Right ventricle myocardium superior (tissue), 1 donor: ENCODE results near the gene NTS. TPM values are rescaled to one million over a fixed set of nuclear protein-coding genes. Genes with fewer than 3 reads are reported as not detected.

Source experiments
- ATAC-seq: fragments of 200-7000 bp; cut with Tn5 transposase; one replicate; pipeline ENCODE4 v1.9.1; 2020; ENCODE audit warnings: mild to moderate bottlenecking; ENCODE audit not compliant: poor library complexity
- DNase-seq: peaks from one replicate; pipeline ENCODE4 v3.0.0-alpha.2; 2020
- intact Hi-C: fragments of 100-400 bp; cut with DNase I; formaldehyde crosslinking; loops from one replicate; pipeline ENCODE4 v1.11.2; 2022
- long read RNA-seq: library from polyadenylated mRNA; unstranded; transcript quantifications from one replicate; pipeline ENCODE4 v2.0.0, GENCODE V29; 2021
- total RNA-seq: library from RNA; stranded (reverse); fragmentation: NEBNext Ultra II Directional; extraction: Animal tissue kit (Norgen Biotek cat#: 25700); gene quantifications from one replicate; pipeline ENCODE4 v1.2.1, GENCODE V29; 2021
- donor health status: DM: no; HTN: yes; CAD: no; lungs with severe emphysema.

The NTS gene, protein sequence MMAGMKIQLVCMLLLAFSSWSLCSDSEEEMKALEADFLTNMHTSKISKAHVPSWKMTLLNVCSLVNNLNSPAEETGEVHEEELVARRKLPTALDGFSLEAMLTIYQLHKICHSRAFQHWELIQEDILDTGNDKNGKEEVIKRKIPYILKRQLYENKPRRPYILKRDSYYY
- total RNA-seq, result not detected
- long read RNA-seq, result 0 reads

DNA sequence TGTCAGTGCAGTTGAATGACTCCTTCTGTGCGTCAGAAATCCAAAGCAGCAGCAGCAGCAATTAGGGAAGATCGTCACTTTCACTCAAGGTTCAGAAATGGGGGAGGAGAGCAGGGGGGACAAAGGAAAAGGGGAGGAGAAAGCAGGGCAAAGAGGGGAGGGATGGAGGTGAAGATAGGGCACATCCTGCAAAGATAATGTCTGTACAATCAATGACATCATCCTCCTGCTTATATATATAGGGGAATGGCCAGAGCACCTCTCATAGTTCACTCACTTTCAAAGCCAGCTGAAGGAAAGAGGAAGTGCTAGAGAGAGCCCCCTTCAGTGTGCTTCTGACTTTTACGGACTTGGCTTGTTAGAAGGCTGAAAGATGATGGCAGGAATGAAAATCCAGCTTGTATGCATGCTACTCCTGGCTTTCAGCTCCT lies at the start of gene NTS:
TSS of gene NTS (plus strand) at position 265 of the 431 bp plus-strand sequence. CDS start at position 374, 109 bp downstream.
- no peak for ATAC-seq

GRCh38 chr12:85825746-85826145 lies 48.3 kb upstream of the NTS start:
- intact Hi-C loops, result no loop called here
- no peak for DNase-seq
- ATAC-seq, result no peak

More for the DNA sequence above, at the start of gene NTS:
- intact Hi-C loops, result loop anchor here (5.0 kb wide), 1 partner anchor 397 kb away; no protein-coding TSS in a partner anchor
- DNase-seq, result no peak

- ATAC-seq (no peak), DNase-seq (no peak)
- intact Hi-C loops, result no loop called here
These were observed 45.5 kb upstream of the NTS start for GRCh38 chr12:85828576-85828975.

- ATAC-seq, result no peak
- intact Hi-C loops, result no loop called here
- DNase-seq, result no peak
These were observed 44.7 kb upstream of the NTS start for GRCh38 chr12:85829391-85829790.

DNA sequence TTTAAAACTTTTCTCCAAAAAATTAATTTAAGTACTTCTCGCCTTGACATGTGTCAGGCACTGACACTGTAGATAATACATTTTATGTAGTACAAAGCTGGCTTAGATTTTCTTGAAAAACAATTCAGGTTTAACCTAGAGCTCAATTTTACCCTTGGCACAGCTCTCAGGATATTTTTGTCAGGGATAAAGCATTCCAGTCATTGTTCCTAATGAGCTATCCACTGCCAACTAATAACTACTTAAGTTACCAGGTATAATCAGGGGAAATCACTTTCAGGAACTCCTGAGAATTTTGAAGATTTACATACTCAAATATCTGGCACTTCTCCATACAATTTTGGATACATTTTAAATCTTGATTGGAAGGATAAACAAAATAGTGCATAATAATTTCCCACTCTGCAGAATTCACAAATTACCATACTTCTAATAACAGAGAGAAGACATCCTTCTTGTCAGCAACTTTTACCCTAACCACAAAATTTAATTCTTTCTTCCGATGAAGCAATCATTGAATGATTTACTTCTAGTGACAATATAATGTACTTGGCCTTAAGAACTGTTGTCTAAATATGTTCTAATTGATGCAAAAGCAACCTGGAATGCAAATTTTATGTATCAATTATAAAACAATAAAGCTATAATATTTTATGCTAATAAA lies 42.6 kb upstream of the NTS start:
- DNase-seq (no peak), ATAC-seq (no peak)
- intact Hi-C loops, result no loop called here

DNA sequence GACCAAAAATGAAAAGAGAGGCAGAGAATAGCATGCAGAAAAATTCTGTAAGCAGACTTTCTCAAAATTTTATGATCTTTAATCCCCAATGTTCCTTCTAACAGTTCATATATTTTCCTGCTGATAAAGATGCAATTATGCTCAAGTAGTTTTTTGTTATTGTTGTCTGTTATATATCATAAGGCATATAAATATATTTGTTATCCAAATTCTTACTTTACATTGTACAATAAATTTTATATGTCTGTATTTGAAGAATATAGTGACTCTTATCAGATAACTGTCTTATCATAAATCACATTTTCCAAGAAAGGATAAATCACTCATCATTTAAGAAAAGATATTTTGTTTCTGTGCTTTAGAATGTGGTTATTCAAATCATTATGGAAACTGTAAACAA lies 40.5 kb upstream of the NTS start:
- intact Hi-C loops, result no loop called here
- ATAC-seq (no peak), DNase-seq (no peak)

GRCh38 chr12:85834378-85834777 lies 39.7 kb upstream of the NTS start:
- no peak for DNase-seq

GRCh38 chr12:85835426-85836196 lies 38.5 kb upstream of the NTS start:
- intact Hi-C loops, result no loop called here
- ATAC-seq (peak; percentile 76), DNase-seq (no peak)

More at GRCh38 chr12:85834378-85834777, 39.7 kb upstream of the NTS start:
- intact Hi-C loops, result no loop called here
- ATAC-seq, result no peak

DNA sequence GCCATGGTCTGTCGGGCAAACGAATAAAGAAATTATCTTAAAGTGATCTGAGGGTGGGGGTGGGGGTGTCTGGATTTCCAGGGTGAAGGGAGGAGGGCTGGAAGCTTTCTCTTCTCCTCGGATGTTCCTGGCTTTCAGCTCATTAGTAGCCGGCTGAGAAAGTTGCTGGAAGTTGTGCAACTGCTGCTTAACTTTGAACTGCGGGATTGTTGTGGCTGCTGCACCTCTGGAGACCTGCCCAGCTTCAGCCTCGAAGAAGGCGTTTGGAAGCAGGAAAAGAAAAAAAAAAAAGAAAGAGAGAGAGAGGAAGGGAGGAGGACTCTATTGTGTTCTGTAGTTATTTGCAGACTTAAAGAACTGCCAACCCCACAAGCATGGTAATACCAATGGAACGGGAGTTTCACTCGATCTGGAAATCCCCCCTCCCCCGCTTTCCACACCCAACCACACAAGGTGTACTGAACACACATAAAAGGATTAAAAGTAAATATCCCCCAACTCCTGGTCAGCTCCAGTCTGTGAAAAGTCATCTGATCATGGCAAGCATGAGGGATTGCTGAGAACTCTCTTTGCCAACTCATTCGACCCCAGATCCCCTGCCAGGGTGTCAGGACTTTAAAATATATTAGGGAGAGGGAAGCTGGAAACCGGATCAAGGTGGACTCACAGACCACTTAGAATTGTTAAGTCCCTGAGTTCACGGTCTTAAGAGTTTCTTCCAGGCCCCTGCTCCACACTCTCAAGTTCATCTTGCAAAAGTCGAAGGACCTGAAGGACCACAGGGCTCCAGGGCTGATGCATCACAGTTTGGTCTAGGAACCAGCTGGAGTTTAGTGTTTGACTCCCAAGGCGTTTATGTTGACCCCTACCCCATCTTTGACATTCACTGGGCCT lies 37.7 kb upstream of the NTS start, which contains the start of gene RASSF9:
TSS of gene RASSF9 (minus strand) at position 213 of the 894 bp plus-strand sequence. CDS start at position 5, 208 bp downstream.
- ATAC-seq (peak; percentile 95), DNase-seq (peak; percentile 81)
- intact Hi-C loops, result no loop called here

DNA sequence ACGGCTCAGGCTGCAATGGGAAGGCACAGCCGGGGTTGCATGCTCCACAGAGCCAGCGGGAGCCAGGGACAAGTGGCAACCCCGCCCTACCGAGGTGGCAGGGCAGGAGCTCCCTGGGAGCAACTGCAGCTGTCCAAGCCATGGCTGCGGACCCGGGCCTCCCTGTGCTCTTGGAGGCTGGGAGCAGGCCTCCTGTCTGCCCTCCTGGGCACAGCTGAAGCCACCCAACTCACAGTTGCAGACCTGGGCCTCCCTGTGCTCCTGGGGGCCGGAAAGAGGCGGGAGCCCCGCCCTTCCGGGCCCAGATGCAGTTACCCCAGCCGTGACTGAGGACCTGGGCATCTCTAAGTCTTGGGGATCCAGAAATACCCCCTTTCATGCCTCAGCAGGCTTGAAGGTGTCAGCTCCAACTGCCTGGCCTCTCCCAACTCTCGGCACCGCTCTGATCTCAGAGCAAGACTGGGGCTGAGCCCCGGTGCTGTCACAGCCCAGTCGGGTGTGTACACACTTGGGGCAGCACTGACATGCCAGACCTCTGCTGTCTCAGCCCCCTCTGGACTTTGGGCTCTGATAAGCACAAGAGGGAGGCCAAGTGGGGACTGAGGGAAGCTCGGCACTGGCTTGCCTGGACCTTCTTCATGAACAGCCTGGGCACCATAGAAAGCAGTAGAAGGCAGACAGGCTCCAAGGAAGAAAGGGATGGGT lies 30.3 kb upstream of the NTS start:
- intact Hi-C loops, result no loop called here
- ATAC-seq (no peak), DNase-seq (no peak)

DNA sequence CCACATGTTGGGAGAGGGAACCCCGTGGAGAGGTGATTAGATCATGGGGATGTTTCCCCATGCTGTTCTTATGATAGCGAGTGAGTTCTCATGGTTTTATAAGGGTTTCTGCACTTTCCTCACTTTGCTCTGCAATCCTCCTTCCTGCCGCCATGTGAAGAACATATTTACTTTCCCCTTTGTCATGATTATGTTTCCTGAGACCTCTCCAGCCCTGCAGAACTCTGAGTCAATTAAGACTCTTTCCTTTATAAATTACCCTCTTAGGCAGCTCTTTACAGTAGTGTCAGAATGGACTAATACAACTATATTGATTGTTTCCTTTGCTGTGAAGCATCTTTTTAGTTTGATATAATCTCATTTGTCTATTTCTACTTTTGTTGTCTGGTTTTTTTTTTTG lies 24.8 kb upstream of the NTS start:
- intact Hi-C loops, result no loop called here
- no peak for ATAC-seq

GRCh38 chr12:85855305-85855704 lies 18.8 kb upstream of the NTS start:
- ATAC-seq (no peak), DNase-seq (no peak)
- intact Hi-C loops, result no loop called here

More for the DNA sequence above, 24.8 kb upstream of the NTS start:
- DNase-seq, result no peak

GRCh38 chr12:85856966-85857365 lies 17.1 kb upstream of the NTS start:
- DNase-seq (no peak), ATAC-seq (no peak)
- intact Hi-C loops, result no loop called here

DNA sequence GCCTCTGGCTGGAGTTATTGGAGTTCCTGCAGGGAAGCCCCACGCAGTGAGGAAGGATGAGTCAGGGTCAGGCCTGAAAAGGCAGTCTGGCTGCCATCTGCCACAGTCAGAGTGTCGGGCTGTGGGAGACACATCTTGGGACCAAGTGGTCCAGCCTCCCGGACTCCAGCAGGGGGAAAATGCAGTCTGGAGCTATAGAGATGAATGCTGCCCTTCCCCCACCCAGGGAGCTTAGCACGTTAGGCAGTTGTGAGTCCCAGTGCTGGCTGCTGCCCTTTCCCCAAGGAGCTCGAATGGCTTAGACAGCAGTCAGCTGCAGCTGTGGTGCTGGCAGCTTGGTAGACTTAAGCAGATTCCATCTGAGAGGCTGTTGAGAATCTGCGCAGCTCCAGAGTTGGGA lies 8.2 kb upstream of the NTS start:
- intact Hi-C loops, result loop anchor here (10.0 kb wide), 1 partner anchor 161 kb away; no protein-coding TSS in a partner anchor
- ATAC-seq (peak; percentile 68), DNase-seq (peak; percentile 50)

- ATAC-seq, result peak; percentile 93
- DNase-seq, result no peak
These were observed 6.9 kb upstream of the NTS start for GRCh38 chr12:85866986-85867776.

DNA sequence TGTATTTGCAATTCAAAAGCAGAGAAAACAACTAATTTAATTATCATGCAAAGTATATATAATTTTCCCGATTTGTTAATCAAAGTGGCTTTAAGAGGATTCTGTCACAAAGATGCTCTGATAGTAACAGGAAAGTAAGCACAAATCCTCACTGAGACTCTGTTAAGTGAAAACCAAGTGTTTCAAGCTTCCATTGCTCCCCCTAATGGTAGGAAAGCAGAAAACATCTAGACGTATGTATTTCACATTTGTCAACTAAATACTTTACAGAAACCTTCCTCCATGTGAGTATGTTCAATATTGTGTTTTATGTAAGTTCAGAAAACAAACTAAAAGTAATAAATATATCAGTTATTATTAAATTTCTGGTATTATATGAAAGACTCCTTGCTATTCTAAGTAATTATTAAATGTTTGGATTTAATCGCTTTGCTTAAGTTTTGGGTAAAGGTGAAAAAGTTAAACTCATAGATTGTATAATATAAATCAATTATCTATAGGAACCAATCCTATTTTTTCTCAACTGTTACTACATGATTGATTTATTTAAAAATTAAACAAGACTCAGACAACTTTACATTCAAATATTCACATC lies 1.5 kb upstream of the NTS start:
- intact Hi-C loops, result loop anchor here (2.0 to 5.0 kb wide), 2 partner anchors 300 to 395 kb away; no protein-coding TSS in a partner anchor
- ATAC-seq, result no peak
- DNase-seq, result no peak

More at GRCh38 chr12:85866986-85867776, 6.9 kb upstream of the NTS start:
- intact Hi-C loops, result loop anchor here (10.0 kb wide), 1 partner anchor 162 kb away; no protein-coding TSS in a partner anchor

DNA sequence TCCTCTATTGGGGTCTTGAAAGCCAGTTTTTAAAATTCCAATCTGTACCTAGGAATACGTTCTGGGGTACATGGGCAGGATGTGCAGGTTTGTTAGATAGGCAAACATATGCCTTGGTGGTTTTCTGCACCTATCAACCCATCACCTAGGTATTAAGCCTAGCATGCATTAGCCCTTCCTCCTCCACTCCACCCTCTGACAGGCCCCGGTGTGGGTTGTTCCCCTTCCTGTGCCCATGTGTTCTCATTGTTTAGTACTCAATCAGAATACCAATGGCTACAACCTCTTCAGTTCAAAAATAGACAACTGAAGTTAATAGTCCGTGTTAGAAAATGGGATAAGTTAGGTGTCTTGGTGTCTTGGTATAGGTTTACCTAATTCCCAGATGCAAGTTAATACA lies 3.4 kb downstream of the NTS start:
- intact Hi-C loops, result no loop called here
- ATAC-seq (no peak), DNase-seq (no peak)
